ENCODE results near the gene CYTH4. TPM values are rescaled to one million over a fixed set of nuclear protein-coding genes. Genes with fewer than 3 reads are reported as not detected.

Gene CYTH4
- total RNA-seq, 1 experiment from 2014 or later: 0.15 TPM

DNA sequence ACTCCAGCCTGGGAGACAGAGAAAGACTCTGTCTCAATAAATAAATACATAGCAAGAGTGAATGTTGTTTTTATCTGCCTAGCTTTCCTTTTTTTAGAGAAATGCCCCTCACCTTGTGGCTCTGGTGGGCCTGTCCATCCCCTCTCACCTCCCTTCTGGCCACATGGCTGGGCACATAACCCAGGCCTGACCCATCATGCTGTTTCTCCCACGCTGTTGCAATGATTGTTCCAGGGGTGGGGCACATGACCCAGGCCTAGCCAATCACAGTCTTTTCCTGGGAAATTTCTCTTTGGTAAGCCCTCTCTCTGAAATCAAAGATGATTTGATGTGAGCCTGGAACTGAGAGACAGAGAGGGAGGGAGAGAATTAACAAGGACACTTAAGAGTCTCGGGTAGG lies 5.5 kb upstream of the CYTH4 start (continued):
- TF ChIP-seq, protein P1, sequence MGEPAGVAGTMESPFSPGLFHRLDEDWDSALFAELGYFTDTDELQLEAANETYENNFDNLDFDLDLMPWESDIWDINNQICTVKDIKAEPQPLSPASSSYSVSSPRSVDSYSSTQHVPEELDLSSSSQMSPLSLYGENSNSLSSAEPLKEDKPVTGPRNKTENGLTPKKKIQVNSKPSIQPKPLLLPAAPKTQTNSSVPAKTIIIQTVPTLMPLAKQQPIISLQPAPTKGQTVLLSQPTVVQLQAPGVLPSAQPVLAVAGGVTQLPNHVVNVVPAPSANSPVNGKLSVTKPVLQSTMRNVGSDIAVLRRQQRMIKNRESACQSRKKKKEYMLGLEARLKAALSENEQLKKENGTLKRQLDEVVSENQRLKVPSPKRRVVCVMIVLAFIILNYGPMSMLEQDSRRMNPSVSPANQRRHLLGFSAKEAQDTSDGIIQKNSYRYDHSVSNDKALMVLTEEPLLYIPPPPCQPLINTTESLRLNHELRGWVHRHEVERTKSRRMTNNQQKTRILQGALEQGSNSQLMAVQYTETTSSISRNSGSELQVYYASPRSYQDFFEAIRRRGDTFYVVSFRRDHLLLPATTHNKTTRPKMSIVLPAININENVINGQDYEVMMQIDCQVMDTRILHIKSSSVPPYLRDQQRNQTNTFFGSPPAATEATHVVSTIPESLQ (CRISPR knock-in tag; IDR thresholded peaks at IDR 0.05): no peak
- TF ChIP-seq NFE2L1 (CRISPR knock-in tag; IDR thresholded peaks at IDR 0.05): no peak
- no peak for TF ChIP-seq FOXK1 (CRISPR knock-in tag; IDR thresholded peaks at IDR 0.05)
- TF ChIP-seq KAT7 (CRISPR knock-in tag; IDR thresholded peaks at IDR 0.05; ENCODE audit: borderline replicate concordance): no peak
- TF ChIP-seq PREB (CRISPR knock-in tag; IDR thresholded peaks at IDR 0.05; ENCODE audit: borderline replicate concordance): no peak
- no peak for TF ChIP-seq GABPB1 (CRISPR knock-in tag; IDR thresholded peaks at IDR 0.05)
- TF ChIP-seq NFYB (CRISPR knock-in tag; conservative IDR thresholded peaks at IDR 0.05; ENCODE audit: low read depth): peak; percentile 48; the same call in 1 of the 2 replicates
- TF ChIP-seq NR1H2 (CRISPR knock-in tag; IDR thresholded peaks at IDR 0.05): no peak
- no peak for TF ChIP-seq STAT6 (CRISPR knock-in tag; conservative IDR thresholded peaks at IDR 0.05; ENCODE audit: low read depth)

DNA sequence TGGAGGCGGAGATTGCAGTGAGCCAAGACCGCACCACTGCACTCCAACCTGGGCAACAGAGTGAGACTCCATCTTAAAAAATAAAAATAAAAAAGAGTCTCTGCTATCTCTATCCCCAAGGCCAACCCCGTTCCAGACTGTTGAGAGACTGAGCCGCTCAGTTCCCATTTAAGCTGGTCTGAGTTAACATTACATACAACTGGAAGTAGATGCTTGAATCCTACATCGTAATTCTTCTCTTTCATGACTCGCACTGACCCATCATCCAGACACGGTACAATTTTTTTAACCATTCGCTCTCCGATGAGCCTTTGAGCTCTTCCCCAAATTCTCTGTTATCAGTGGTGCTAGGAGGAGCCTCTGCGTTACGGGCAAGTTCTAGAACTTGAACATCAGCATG lies 4.9 kb upstream of the CYTH4 start:
- Mint-ChIP-seq H3K27ac (no peak overlapping the region), H3K4me1 (no peaks in the 10 kb centered on the region; the same call in 1 of the 2 replicates), H3K4me3 (no peak overlapping the region), H3K36me3 (no peaks in the 10 kb centered on the region), H3K9me3 (peaks cover 6% of the 10 kb centered on the region), H3K27me3 (ENCODE audit: low read depth) (no peaks in the 10 kb centered on the region; the same call in 1 of the 2 replicates)
- POLR2A ChIA-PET: no interaction called here
- DNase-seq (ENCODE audit: low spot score): no peak
- CTCF ChIA-PET: interaction anchor here (0.7 kb wide), 1 partner anchor 53 kb away, joined by 3 read pairs; no protein-coding TSS in a partner anchor
- TF ChIP-seq TP53 (CRISPR knock-in tag; IDR thresholded peaks at IDR 0.05) (no peak), ZNF263 (CRISPR knock-in tag; IDR thresholded peaks at IDR 0.05; ENCODE audit: low read depth) (no peak), ETV6 (CRISPR knock-in tag; IDR thresholded peaks at IDR 0.05) (no peak), TEAD4 (CRISPR knock-in tag; IDR thresholded peaks at IDR 0.05) (no peak), E2F4 (CRISPR knock-in tag; IDR thresholded peaks at IDR 0.05; ENCODE audit: borderline replicate concordance, low read depth) (no peak), GTF2I (CRISPR knock-in tag; conservative IDR thresholded peaks at IDR 0.05) (no peak), ZNF512 (CRISPR knock-in tag; IDR thresholded peaks at IDR 0.05; ENCODE audit: borderline replicate concordance) (no peak), STAT6 (CRISPR knock-in tag; conservative IDR thresholded peaks at IDR 0.05; ENCODE audit: low read depth) (no peak), ZNF219 (CRISPR knock-in tag; IDR thresholded peaks at IDR 0.05; ENCODE audit: borderline replicate concordance) (no peak), RORB (CRISPR knock-in tag; IDR thresholded peaks at IDR 0.05) (no peak)
- TF ChIP-seq, protein P2, sequence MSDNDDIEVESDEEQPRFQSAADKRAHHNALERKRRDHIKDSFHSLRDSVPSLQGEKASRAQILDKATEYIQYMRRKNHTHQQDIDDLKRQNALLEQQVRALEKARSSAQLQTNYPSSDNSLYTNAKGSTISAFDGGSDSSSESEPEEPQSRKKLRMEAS (CRISPR knock-in tag; IDR thresholded peaks at IDR 0.05): no peak
- TF ChIP-seq, protein P3, sequence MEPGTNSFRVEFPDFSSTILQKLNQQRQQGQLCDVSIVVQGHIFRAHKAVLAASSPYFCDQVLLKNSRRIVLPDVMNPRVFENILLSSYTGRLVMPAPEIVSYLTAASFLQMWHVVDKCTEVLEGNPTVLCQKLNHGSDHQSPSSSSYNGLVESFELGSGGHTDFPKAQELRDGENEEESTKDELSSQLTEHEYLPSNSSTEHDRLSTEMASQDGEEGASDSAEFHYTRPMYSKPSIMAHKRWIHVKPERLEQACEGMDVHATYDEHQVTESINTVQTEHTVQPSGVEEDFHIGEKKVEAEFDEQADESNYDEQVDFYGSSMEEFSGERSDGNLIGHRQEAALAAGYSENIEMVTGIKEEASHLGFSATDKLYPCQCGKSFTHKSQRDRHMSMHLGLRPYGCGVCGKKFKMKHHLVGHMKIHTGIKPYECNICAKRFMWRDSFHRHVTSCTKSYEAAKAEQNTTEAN (CRISPR knock-in tag; IDR thresholded peaks at IDR 0.05): no peak
- TF ChIP-seq, protein P4, sequence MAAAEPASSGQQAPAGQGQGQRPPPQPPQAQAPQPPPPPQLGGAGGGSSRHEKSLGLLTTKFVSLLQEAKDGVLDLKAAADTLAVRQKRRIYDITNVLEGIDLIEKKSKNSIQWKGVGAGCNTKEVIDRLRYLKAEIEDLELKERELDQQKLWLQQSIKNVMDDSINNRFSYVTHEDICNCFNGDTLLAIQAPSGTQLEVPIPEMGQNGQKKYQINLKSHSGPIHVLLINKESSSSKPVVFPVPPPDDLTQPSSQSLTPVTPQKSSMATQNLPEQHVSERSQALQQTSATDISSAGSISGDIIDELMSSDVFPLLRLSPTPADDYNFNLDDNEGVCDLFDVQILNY (CRISPR knock-in tag; IDR thresholded peaks at IDR 0.05): no peak
- no peak for ATAC-seq
